T-helper 1 cell (primary cell): ENCODE data around the gene HOXD11.

Experiments
- DNase-seq, 5 donors: peaks; one replicate each; pipeline ENCODE4 v3.0.0-alpha.2; 2012 to 2020

Gene HOXD11

GRCh38 chr2:176081837-176082524 lies 25.1 kb upstream of the HOXD11 start:
- DNase-seq: no peak

- no peak for DNase-seq
These were observed 24.6 kb upstream of the HOXD11 start for GRCh38 chr2:176082525-176082823.

GRCh38 chr2:176082824-176083751 lies 24.0 kb upstream of the HOXD11 start:
- DNase-seq: no peak

- no peak for DNase-seq
These were observed 23.3 kb upstream of the HOXD11 start, which contains the start of gene EVX2 for GRCh38 chr2:176083796-176084261. TSS of gene EVX2 (minus strand) at chr2:176083962. CDS start at chr2:176083776, 186 bp downstream.

GRCh38 chr2:176084611-176085119 lies 22.4 kb upstream of the HOXD11 start:
- no peak for DNase-seq

GRCh38 chr2:176085120-176085788 lies 21.8 kb upstream of the HOXD11 start:
- no peak for DNase-seq

- no peak for DNase-seq
These were observed 21.0 kb upstream of the HOXD11 start for GRCh38 chr2:176085861-176086771.

GRCh38 chr2:176087330-176088047 lies 19.6 kb upstream of the HOXD11 start:
- no peak for DNase-seq

- DNase-seq: no peak
These were observed 18.8 kb upstream of the HOXD11 start for GRCh38 chr2:176088048-176088936.

GRCh38 chr2:176088937-176089842 lies 17.9 kb upstream of the HOXD11 start:
- DNase-seq: no peak

- no peak for DNase-seq
These were observed 17.2 kb upstream of the HOXD11 start for GRCh38 chr2:176089843-176090395.

GRCh38 chr2:176090862-176091261 lies 16.2 kb upstream of the HOXD11 start:
- no peak for DNase-seq

GRCh38 chr2:176091329-176092258 lies 15.5 kb upstream of the HOXD11 start:
- DNase-seq: no peak

GRCh38 chr2:176092270-176093144 lies 14.6 kb upstream of the HOXD11 start, which contains the start of gene HOXD13:
TSS of gene HOXD13 (plus strand) at chr2:176092721. CDS start at chr2:176092891, 170 bp downstream.
- DNase-seq: no peak

- DNase-seq: no peak
These were observed 13.8 kb upstream of the HOXD11 start for GRCh38 chr2:176093145-176093897.

GRCh38 chr2:176093898-176094249 lies 13.2 kb upstream of the HOXD11 start:
- no peak for DNase-seq
